Calu3 (cell line): ENCODE measurements around the gene NUP50. TPM values are rescaled to one million over a fixed set of nuclear protein-coding genes. Genes with fewer than 3 reads are reported as not detected.

Experiments used
- BruUV-seq: library from RNA; stranded (reverse); fragments of 400-500 nt; replicated peaks from 2 replicates; lab custom pipeline; 2021; lab: Mats Ljungman, UMichigan
- CTCF ChIA-PET: fragments of 300-600 bp; sonication (Branson Sonifier 250); formaldehyde crosslinking; loops from one replicate; lab custom pipeline; 2022; ENCODE audit warnings: antibody characterized with exemption; lab: Charles Lee
- DNase-seq: peaks from one replicate; pipeline ENCODE4 v3.0.0; 2022
- H3K27ac Mint-ChIP-seq: one replicate; pipeline ENCODE4 v1.8.0; 2022; ENCODE audit warnings: mixed read lengths; ENCODE audit not compliant: unreplicated experiment
- H3K27me3 Mint-ChIP-seq: one replicate; pipeline ENCODE4 v1.8.0; 2022; ENCODE audit warnings: mixed read lengths; ENCODE audit not compliant: unreplicated experiment
- H3K36me3 Mint-ChIP-seq: one replicate; pipeline ENCODE4 v1.8.0; 2022; ENCODE audit warnings: mild to moderate bottlenecking, moderate library complexity, mixed read lengths; ENCODE audit not compliant: insufficient read depth, unreplicated experiment
- H3K4me1 Mint-ChIP-seq: one replicate; pipeline ENCODE4 v1.8.0; 2022; ENCODE audit warnings: mild to moderate bottlenecking, low read depth, mixed read lengths; ENCODE audit not compliant: unreplicated experiment
- H3K4me3 Mint-ChIP-seq: one replicate; pipeline ENCODE4 v1.8.0; 2022; ENCODE audit warnings: mild to moderate bottlenecking, low read depth, moderate library complexity, mixed read lengths; ENCODE audit not compliant: unreplicated experiment
- H3K9me3 Mint-ChIP-seq: one replicate; pipeline ENCODE4 v1.8.0; 2022; ENCODE audit warnings: low read depth, mixed read lengths; ENCODE audit not compliant: unreplicated experiment
- intact Hi-C: fragments of 100-400 bp; cut with micrococcal nuclease; formaldehyde crosslinking; loops from one replicate; pipeline ENCODE4 v1.10.0; 2022; ENCODE audit not compliant: unreplicated experiment
- total RNA-seq: library from RNA; stranded (reverse); gene quantifications from 2 replicates; pipeline ENCODE4 v1.2.3, GENCODE V29; 2022
- TF ChIP-seq, protein P1 (sequence below): fragments of 200-600 bp; IDR thresholded peaks from one replicate; pipeline ENCODE4 v1.8.0; 2022; ENCODE audit warnings: antibody characterized with exemption; ENCODE audit not compliant: unreplicated experiment

NUP50 gene
- total RNA-seq, 1 experiment from 2014 or later: 107 TPM

DNA sequence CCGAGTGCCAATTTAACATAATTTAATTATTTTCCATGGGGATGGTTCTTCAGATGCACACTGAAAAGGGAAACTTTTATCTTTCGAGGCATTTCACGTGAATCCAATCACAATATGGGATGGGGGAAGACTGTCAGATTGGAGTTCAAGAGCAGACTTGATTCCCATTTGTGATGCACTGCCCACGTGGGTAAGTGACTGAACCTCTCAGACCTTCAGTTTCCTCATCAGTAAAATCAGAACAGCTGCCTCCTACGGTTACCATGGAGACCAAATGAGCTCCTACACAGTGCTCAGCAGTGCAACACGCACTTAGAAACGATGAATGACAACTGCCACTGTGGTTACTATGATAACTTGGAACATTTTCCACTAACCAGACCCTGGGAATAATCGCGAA is 55.3 kb downstream of the NUP50 start:
- DNase-seq: no peak

DNA sequence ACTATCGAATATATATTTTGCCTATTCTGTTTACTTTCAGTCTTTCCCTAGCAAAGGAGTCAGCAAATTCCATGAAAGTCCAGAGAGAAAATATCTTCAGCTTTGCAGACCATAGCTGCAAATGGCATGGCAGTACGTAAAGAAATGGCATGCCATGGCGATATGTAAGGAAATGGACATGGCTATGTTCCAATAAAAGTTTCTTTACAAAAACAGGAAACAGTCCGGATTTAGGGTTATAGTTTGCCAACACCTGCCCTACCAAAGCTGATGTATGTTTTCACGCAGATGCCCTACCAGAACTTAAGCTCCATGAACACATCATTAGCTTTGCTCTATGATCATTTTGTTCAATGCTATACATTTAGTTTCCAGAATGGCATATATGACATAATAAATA is 57.5 kb downstream of the NUP50 start:
- H3K27me3 Mint-ChIP-seq: no peaks in the 10 kb centered on the region
- CTCF ChIA-PET: no interaction called here
- TF ChIP-seq, protein P1, sequence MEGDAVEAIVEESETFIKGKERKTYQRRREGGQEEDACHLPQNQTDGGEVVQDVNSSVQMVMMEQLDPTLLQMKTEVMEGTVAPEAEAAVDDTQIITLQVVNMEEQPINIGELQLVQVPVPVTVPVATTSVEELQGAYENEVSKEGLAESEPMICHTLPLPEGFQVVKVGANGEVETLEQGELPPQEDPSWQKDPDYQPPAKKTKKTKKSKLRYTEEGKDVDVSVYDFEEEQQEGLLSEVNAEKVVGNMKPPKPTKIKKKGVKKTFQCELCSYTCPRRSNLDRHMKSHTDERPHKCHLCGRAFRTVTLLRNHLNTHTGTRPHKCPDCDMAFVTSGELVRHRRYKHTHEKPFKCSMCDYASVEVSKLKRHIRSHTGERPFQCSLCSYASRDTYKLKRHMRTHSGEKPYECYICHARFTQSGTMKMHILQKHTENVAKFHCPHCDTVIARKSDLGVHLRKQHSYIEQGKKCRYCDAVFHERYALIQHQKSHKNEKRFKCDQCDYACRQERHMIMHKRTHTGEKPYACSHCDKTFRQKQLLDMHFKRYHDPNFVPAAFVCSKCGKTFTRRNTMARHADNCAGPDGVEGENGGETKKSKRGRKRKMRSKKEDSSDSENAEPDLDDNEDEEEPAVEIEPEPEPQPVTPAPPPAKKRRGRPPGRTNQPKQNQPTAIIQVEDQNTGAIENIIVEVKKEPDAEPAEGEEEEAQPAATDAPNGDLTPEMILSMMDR: no peak
- DNase-seq: no peak
- H3K27ac Mint-ChIP-seq: no peak overlapping the region
- H3K9me3 Mint-ChIP-seq: no peaks in the 10 kb centered on the region
- intact Hi-C loops: no loop called here
- BruUV-seq: no TSS peak
- peaks cover 10% of the 10 kb centered on the region for H3K4me1 Mint-ChIP-seq
- peaks cover 11% of the 10 kb centered on the region for H3K36me3 Mint-ChIP-seq
- no peak overlapping the region for H3K4me3 Mint-ChIP-seq

More for the DNA sequence above, 55.3 kb downstream of the NUP50 start:
- Mint-ChIP-seq H3K36me3 (no peaks in the 10 kb centered on the region), H3K27me3 (no peaks in the 10 kb centered on the region), H3K4me3 (no peak overlapping the region), H3K4me1 (peaks cover 8% of the 10 kb centered on the region), H3K27ac (no peak overlapping the region), H3K9me3 (no peaks in the 10 kb centered on the region)
- intact Hi-C loops: no loop called here
- BruUV-seq: no TSS peak
- TF ChIP-seq, protein P1: no peak
- CTCF ChIA-PET: no interaction called here

DNA sequence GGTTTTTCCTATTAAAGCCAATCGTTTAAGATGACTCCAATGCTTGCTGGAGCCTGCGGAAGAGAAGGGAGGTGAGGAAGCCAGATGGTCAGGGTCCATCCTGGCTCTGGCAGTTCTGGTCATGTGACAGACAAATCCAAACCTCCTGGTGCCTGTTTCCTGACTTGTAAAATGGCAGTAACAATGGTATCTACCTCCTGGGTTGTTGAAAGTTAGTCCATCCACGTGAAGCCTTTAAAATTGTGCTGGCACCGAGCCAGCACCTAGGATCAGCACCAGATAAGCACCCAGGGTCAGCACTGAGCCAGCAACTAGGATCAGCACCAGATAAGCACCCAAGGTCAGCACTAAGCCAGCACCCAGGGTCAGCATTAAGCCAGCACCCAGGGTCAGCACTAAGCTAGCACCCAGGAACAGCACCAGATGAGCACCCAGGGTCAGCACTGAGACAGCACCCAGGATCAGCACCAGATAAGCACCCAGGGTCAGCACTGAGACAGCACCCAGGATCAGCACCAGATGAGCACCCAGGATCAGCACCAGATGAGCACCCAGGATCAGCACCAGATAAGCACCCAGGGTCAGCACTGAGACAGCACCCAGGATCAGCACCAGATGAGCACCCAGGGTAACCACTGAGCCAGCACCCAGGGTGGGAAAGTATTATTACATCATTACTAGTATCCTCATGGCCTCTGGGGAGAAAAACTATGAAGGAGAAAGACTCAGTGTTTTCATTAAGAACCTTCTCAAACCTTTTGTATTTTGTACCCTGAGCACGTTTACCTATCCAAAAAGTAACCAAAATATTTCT is 59.8 kb downstream of the NUP50 start:
- no TSS peak for BruUV-seq
- no peak for DNase-seq
- TF ChIP-seq, protein P1: no peak
- Mint-ChIP-seq H3K36me3 (peaks cover 23% of the 10 kb centered on the region), H3K4me3 (no peak overlapping the region), H3K27me3 (no peaks in the 10 kb centered on the region), H3K4me1 (peaks cover 24% of the 10 kb centered on the region), H3K27ac (no peak overlapping the region), H3K9me3 (no peaks in the 10 kb centered on the region)
- intact Hi-C loops: no loop called here
- CTCF ChIA-PET: interaction anchor here (1.2 kb wide), 1 partner anchor 14 kb away, joined by 3 read pairs; no protein-coding TSS in a partner anchor

DNA sequence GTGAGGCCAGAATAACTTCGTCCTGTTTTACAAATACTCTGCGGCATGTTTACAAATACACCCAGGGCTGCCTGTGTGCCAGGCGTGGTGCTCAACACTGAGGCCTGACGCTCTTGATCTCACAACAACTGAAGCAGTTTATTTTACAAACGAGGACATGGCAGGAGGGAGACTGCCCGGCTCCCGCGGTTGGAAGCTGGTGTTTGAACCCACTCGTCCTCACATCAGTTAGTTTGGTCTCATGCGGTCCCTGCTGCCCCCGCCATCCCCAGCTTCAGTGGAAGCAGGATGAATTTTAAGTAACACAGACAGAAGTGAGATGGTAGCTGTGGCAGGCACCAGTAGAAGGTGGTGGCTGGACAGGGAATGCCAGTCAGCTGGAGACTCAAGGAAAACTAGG is 60.6 kb downstream of the NUP50 start:
- H3K27me3 Mint-ChIP-seq: no peaks in the 10 kb centered on the region
- no peak for DNase-seq
- no peak overlapping the region for H3K27ac Mint-ChIP-seq
- intact Hi-C loops: no loop called here
- no peaks in the 10 kb centered on the region for H3K9me3 Mint-ChIP-seq
- BruUV-seq: no TSS peak
- TF ChIP-seq, protein P1: no peak
- H3K4me1 Mint-ChIP-seq: peaks cover 24% of the 10 kb centered on the region
- no peak overlapping the region for H3K4me3 Mint-ChIP-seq
- H3K36me3 Mint-ChIP-seq: peaks cover 23% of the 10 kb centered on the region
- CTCF ChIA-PET: no interaction called here
